Natural killer cell treated with Interleukin-12 subunit alpha and Interleukin-12 subunit beta and Interleukin-15 and Interleukin-18, amount 100 ng/mL, for 72 hours (primary cell): Measurements from ENCODE around the gene DDX10. TPM values are rescaled to one million over a fixed set of nuclear protein-coding genes. Genes with fewer than 3 reads are reported as not detected.
A peak's percentile ranks its signal among the peaks of the same experiment; 100 is the strongest.

Source experiments
- ATAC-seq, 2 donors: fragments of 150-1000 bp; cut with Tn5 transposase in 1 of 2; sonication (Bioruptor Pico), chemical (Tn5 transposase) in 1 of 2; 2 replicates each; pipeline ENCODE4 v1.10.0; 2021
- DNase-seq: peaks from one replicate; pipeline ENCODE4 v3.0.0; 2022; ENCODE audit warnings: low spot score
- H3K27ac Mint-ChIP-seq, 2 donors: 1 replicate in 1 of 2; 2 replicates in 1 of 2; pipeline ENCODE4 v1.8.0; 2022; ENCODE audit warnings: mixed read lengths in 2 of 2, mild to moderate bottlenecking in 1 of 2, moderate library complexity in 1 of 2
- H3K27me3 Mint-ChIP-seq, 2 donors: 1 replicate in 1 of 2; 2 replicates in 1 of 2; pipeline ENCODE4 v1.8.0; 2022; ENCODE audit warnings: mixed read lengths in 2 of 2
- H3K36me3 Mint-ChIP-seq: one replicate; pipeline ENCODE4 v1.8.0; 2022; ENCODE audit warnings: mixed read lengths
- H3K4me1 Mint-ChIP-seq, 2 donors: 1 replicate in 1 of 2; 2 replicates in 1 of 2; pipeline ENCODE4 v1.8.0; 2022; ENCODE audit warnings: low read depth in 2 of 2, mixed read lengths in 2 of 2, mild to moderate bottlenecking in 1 of 2
- H3K4me3 Mint-ChIP-seq: one replicate; pipeline ENCODE4 v1.8.0; 2022; ENCODE audit warnings: mixed read lengths
- H3K9me3 Mint-ChIP-seq: 2 replicates; pipeline ENCODE4 v1.8.0; 2022; ENCODE audit warnings: mixed read lengths
- total RNA-seq, 2 donors: library from RNA; stranded (reverse); gene quantifications; one replicate each; pipeline ENCODE4 v1.2.3, GENCODE V29; 2022

DDX10 gene
- total RNA-seq, 2 donors from 2014 or later: 39.2 to 84.1 TPM

GRCh38 chr11:108670451-108670850 lies 5.6 kb downstream of the DDX10 start:
- Mint-ChIP-seq H3K27me3 (no peaks in the 10 kb centered on the region), H3K4me3 (no peak overlapping the region), H3K4me1 (peaks cover 34 to 47% of the 10 kb centered on the region in 2 donors), H3K36me3 (peaks cover 12% of the 10 kb centered on the region), H3K27ac (no peak overlapping the region), H3K9me3 (no peaks in the 10 kb centered on the region)
- no peak for ATAC-seq
- DNase-seq: no peak

GRCh38 chr11:108672113-108672512 lies 7.2 kb downstream of the DDX10 start:
- no peak for DNase-seq
- Mint-ChIP-seq H3K36me3 (peaks cover 6% of the 10 kb centered on the region), H3K27me3 (no peaks in the 10 kb centered on the region), H3K4me1 (peaks cover 20 to 32% of the 10 kb centered on the region in 2 donors), H3K27ac (no peak overlapping the region), H3K4me3 (no peak overlapping the region), H3K9me3 (no peaks in the 10 kb centered on the region)
- ATAC-seq: no peak

- no peak for DNase-seq
- ATAC-seq: no peak
- Mint-ChIP-seq H3K36me3 (peaks cover 6% of the 10 kb centered on the region), H3K27me3 (no peaks in the 10 kb centered on the region), H3K9me3 (no peaks in the 10 kb centered on the region), H3K4me1 (peaks cover 18 to 28% of the 10 kb centered on the region in 2 donors), H3K27ac (no peak overlapping the region), H3K4me3 (no peak overlapping the region)
Observed at GRCh38 chr11:108672786-108673185, 7.9 kb downstream of the DDX10 start.

GRCh38 chr11:108679045-108679444 lies 14.2 kb downstream of the DDX10 start:
- H3K27ac Mint-ChIP-seq: no peak overlapping the region
- DNase-seq: no peak
- no peaks in the 10 kb centered on the region for H3K9me3 Mint-ChIP-seq
- no peaks in the 10 kb centered on the region for H3K27me3 Mint-ChIP-seq
- peaks cover 0 to 4% of the 10 kb centered on the region in 2 donors for H3K4me1 Mint-ChIP-seq
- no peak overlapping the region for H3K4me3 Mint-ChIP-seq
- H3K36me3 Mint-ChIP-seq: peaks cover 23% of the 10 kb centered on the region
- no peak for ATAC-seq

- DNase-seq (no peak), ATAC-seq (no peak)
- Mint-ChIP-seq H3K27ac (no peak overlapping the region), H3K4me3 (no peak overlapping the region), H3K27me3 (no peaks in the 10 kb centered on the region), H3K4me1 (peaks cover 0 to 4% of the 10 kb centered on the region in 2 donors), H3K9me3 (no peaks in the 10 kb centered on the region), H3K36me3 (peaks cover 17% of the 10 kb centered on the region)
Observed at GRCh38 chr11:108680271-108680670, 15.4 kb downstream of the DDX10 start.

GRCh38 chr11:108685419-108686130 lies 20.7 kb downstream of the DDX10 start:
- Mint-ChIP-seq H3K27me3 (no peaks in the 10 kb centered on the region), H3K9me3 (no peaks in the 10 kb centered on the region), H3K27ac (no peak overlapping the region), H3K36me3 (peaks cover 22% of the 10 kb centered on the region), H3K4me1 (peaks cover 0 to 4% of the 10 kb centered on the region in 2 donors), H3K4me3 (no peak overlapping the region)
- ATAC-seq: no peak
- no peak for DNase-seq

GRCh38 chr11:108693852-108694251 lies 29.0 kb downstream of the DDX10 start:
- no peak overlapping the region for H3K27ac Mint-ChIP-seq
- no peak overlapping the region for H3K4me3 Mint-ChIP-seq
- no peak for DNase-seq
- peak; percentile 48 to 68 for ATAC-seq
- H3K9me3 Mint-ChIP-seq: no peaks in the 10 kb centered on the region
- no peaks in the 10 kb centered on the region for H3K27me3 Mint-ChIP-seq
- H3K4me1 Mint-ChIP-seq: no peaks in the 10 kb centered on the region
- peaks cover 17% of the 10 kb centered on the region for H3K36me3 Mint-ChIP-seq

GRCh38 chr11:108694846-108695245 lies 30.0 kb downstream of the DDX10 start:
- no peak overlapping the region for H3K27ac Mint-ChIP-seq
- H3K4me3 Mint-ChIP-seq: no peak overlapping the region
- H3K27me3 Mint-ChIP-seq: no peaks in the 10 kb centered on the region
- no peaks in the 10 kb centered on the region for H3K9me3 Mint-ChIP-seq
- no peaks in the 10 kb centered on the region for H3K4me1 Mint-ChIP-seq
- peaks cover 10% of the 10 kb centered on the region for H3K36me3 Mint-ChIP-seq
- no peak for DNase-seq
- ATAC-seq: no peak

- ATAC-seq (no peak), DNase-seq (no peak)
- no peak overlapping the region for H3K27ac Mint-ChIP-seq
- H3K4me1 Mint-ChIP-seq: no peaks in the 10 kb centered on the region
- H3K36me3 Mint-ChIP-seq: peaks cover 10% of the 10 kb centered on the region
- H3K4me3 Mint-ChIP-seq: no peak overlapping the region
- H3K9me3 Mint-ChIP-seq: no peaks in the 10 kb centered on the region
- no peaks in the 10 kb centered on the region for H3K27me3 Mint-ChIP-seq
Observed at GRCh38 chr11:108697872-108698473, 33.1 kb downstream of the DDX10 start.

GRCh38 chr11:108698844-108699642 lies 34.2 kb downstream of the DDX10 start:
- DNase-seq: no peak
- no peak overlapping the region for H3K4me3 Mint-ChIP-seq
- peak overlapping the region in 1 of 2 donors; percentile 41 for H3K27ac Mint-ChIP-seq
- peak in 1 of 2 donors; percentile 24 for ATAC-seq
- no peaks in the 10 kb centered on the region for H3K4me1 Mint-ChIP-seq
- H3K9me3 Mint-ChIP-seq: no peaks in the 10 kb centered on the region
- no peaks in the 10 kb centered on the region for H3K27me3 Mint-ChIP-seq
- peaks cover 10% of the 10 kb centered on the region for H3K36me3 Mint-ChIP-seq

GRCh38 chr11:108703916-108704315 lies 39.0 kb downstream of the DDX10 start:
- H3K36me3 Mint-ChIP-seq: peaks cover 30% of the 10 kb centered on the region

GRCh38 chr11:108705061-108705460 lies 40.2 kb downstream of the DDX10 start:
- peaks cover 41% of the 10 kb centered on the region for H3K36me3 Mint-ChIP-seq
- no peak overlapping the region for H3K4me3 Mint-ChIP-seq

More at GRCh38 chr11:108703916-108704315, 39.0 kb downstream of the DDX10 start:
- DNase-seq (no peak), ATAC-seq (no peak)
- peaks cover 0 to 6% of the 10 kb centered on the region in 2 donors for H3K4me1 Mint-ChIP-seq
- no peak overlapping the region for H3K27ac Mint-ChIP-seq
- H3K27me3 Mint-ChIP-seq: no peaks in the 10 kb centered on the region
- H3K4me3 Mint-ChIP-seq: no peak overlapping the region
- peaks cover 2% of the 10 kb centered on the region for H3K9me3 Mint-ChIP-seq

GRCh38 chr11:108708173-108708572 lies 43.3 kb downstream of the DDX10 start:
- H3K9me3 Mint-ChIP-seq: peaks cover 4% of the 10 kb centered on the region

More at GRCh38 chr11:108705061-108705460, 40.2 kb downstream of the DDX10 start:
- Mint-ChIP-seq H3K4me1 (peaks cover 9 to 12% of the 10 kb centered on the region in 2 donors), H3K27ac (no peak overlapping the region), H3K27me3 (no peaks in the 10 kb centered on the region), H3K9me3 (peaks cover 4% of the 10 kb centered on the region)
- no peak for ATAC-seq
- DNase-seq: no peak

GRCh38 chr11:108709741-108710140 lies 44.9 kb downstream of the DDX10 start:
- H3K4me3 Mint-ChIP-seq: no peak overlapping the region

More at GRCh38 chr11:108708173-108708572, 43.3 kb downstream of the DDX10 start:
- Mint-ChIP-seq H3K36me3 (peaks cover 58% of the 10 kb centered on the region), H3K27me3 (no peaks in the 10 kb centered on the region), H3K4me1 (peaks cover 17 to 19% of the 10 kb centered on the region in 2 donors), H3K27ac (no peak overlapping the region), H3K4me3 (no peak overlapping the region)
- DNase-seq: no peak
- no peak for ATAC-seq

More at GRCh38 chr11:108709741-108710140, 44.9 kb downstream of the DDX10 start:
- Mint-ChIP-seq H3K27me3 (no peaks in the 10 kb centered on the region), H3K27ac (no peak overlapping the region), H3K4me1 (peaks cover 21 to 25% of the 10 kb centered on the region in 2 donors), H3K9me3 (peaks cover 4% of the 10 kb centered on the region), H3K36me3 (peaks cover 64% of the 10 kb centered on the region)
- DNase-seq: no peak
- ATAC-seq: no peak
